GM19193 (cell line): ENCODE results near the gene ACVR1C.

Source experiments
- POLR2A ChIP-seq: IDR thresholded peaks from 4 replicates; pipeline ENCODE4 v1.6.1; 2011; ENCODE audit not compliant: insufficient read depth, insufficient read length; ENCODE audit errors: extremely low read depth

ACVR1C gene

GRCh38 chr2:157487271-157487610 lies 141.4 kb downstream of the ACVR1C start:
- no peak for TF ChIP-seq POLR2A

GRCh38 chr2:157486596-157487270 lies 141.9 kb downstream of the ACVR1C start:
- no peak for TF ChIP-seq POLR2A

DNA sequence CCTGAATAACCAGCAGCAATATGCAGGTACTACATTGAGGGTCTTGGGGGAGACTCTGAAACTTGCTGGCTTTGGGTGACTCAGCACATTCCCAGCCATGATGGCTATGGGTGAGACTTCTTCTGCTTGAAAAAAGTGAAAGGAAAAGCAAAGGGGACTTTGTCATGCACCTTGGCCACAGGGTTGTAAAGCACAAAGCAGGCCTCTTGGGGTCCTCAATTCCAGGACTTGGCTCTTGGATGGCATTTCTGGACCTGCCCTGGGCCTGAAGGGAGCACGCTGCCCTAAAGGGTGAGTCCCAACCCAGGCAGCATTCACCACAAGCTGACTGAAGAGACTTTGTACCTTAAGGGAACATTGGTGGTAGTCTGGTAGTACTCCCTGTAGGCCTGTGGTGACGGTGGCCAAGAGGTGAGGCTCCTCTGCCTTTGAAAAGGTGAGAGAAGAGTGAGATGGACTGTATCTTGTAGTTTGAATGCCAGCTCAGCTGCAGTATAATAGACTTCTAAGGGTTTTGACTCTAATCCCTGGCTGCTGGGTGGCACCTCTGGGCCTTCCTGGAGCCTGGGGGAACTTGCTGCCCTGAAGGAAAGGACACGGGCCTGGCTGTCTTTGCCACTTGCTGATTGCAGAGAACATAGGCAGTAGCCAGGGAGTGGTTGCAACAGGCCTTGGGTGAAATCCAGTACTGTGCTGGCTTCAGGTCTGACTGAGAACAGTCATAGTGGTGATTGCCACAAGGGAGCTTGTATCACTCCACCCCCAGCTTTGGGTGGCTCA lies 148.3 kb downstream of the ACVR1C start:
- no peak for TF ChIP-seq POLR2A

DNA sequence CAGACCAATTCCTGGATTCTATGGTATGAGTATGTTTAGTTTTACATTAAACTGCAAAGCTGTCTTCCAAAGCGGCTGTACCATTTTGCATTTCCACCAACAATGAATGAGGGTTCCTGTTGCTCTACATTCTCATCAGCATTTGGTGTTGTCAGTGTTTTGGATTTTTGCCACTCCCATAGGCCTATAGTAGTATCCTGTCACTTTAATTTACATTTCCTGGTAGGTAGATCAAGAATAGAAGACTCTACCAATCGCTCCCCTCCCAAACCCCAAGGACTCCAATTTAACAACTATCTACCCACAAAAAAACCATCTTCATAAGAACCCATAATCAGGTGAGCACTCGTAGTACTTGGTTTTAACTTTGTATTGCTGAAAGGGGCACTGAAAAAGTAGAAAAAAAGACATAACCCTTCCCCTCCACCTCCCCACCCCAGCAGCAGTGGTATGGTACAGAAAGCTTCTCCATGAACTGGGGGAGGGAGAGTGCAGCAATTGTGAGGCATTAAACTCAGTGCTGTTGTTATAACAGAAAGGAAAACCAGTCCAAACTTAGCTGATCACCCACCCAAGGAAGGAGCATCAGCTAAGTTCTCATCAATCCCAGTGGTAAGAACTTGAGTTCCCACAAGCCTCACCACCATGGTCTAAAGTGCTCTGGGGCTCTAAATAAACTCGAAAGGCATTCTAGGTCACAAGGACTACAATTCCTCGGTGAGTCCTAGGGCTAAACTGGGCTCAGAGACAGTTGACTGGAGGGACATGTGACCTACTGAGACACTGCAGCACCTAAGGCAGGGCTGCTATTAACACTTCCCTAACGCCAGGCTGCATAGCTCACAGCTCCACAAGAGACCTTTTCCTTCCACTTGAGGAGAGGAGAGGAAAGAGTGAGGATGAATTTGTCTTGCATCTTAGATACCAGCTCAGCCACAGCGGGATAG lies 149.3 kb downstream of the ACVR1C start:
- no peak for TF ChIP-seq POLR2A

DNA sequence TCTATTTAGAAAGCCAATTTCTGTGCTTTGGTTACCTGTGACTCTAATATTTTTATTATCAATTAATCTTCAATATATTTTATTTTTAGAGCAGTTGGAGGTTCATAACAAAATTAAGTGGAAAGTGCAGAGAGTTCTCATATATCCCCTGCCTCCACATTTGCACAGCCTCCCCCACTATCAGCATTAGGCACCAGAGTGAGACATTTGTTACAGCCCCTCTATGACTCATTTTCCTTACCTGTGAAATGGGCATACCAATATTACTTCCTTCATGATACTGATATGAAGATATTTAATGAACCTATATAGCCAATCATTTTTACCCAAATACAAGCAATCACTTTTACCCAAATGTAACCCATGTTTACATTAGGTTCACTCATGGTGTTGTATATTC lies 150.7 kb downstream of the ACVR1C start:
- TF ChIP-seq POLR2A: no peak

- TF ChIP-seq POLR2A: no peak
These were observed 151.5 kb downstream of the ACVR1C start for GRCh38 chr2:157476953-157477709.
